ENCODE measurements around the gene PRDX2. TPM values are rescaled to one million over a fixed set of nuclear protein-coding genes. Genes with fewer than 3 reads are reported as not detected.
A peak's percentile ranks its signal among the peaks of the same experiment; 100 is the strongest.
"Not testable (repeated sequence)": the region's sequence is repeated elsewhere in the genome, so short reads cannot be mapped to it uniquely, and the experiment has no call there.

The PRDX2 gene
- total RNA-seq, 1 donor from 2014 or later, result 497 TPM

DNA sequence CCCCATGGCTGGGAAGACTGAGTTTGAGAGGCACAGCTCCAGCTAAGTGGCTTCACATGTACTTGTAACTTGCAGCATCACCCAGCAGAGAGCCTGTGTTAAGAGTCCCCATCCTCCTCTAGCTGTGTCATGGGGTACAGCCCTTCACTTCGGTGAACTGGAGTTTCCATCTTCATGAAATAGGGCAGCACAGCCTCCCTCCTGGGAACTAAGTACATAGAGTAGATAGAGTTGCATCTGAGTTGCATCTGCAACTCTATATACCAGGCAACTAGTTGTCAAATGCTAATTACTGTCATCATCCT lies 1.2 kb downstream of the PRDX2 start:
- TF ChIP-seq, protein P1, sequence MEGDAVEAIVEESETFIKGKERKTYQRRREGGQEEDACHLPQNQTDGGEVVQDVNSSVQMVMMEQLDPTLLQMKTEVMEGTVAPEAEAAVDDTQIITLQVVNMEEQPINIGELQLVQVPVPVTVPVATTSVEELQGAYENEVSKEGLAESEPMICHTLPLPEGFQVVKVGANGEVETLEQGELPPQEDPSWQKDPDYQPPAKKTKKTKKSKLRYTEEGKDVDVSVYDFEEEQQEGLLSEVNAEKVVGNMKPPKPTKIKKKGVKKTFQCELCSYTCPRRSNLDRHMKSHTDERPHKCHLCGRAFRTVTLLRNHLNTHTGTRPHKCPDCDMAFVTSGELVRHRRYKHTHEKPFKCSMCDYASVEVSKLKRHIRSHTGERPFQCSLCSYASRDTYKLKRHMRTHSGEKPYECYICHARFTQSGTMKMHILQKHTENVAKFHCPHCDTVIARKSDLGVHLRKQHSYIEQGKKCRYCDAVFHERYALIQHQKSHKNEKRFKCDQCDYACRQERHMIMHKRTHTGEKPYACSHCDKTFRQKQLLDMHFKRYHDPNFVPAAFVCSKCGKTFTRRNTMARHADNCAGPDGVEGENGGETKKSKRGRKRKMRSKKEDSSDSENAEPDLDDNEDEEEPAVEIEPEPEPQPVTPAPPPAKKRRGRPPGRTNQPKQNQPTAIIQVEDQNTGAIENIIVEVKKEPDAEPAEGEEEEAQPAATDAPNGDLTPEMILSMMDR (conservative IDR thresholded peaks at IDR 0.05), result no peak
- H3K4me1 Mint-ChIP-seq (ENCODE audit: unreplicated experiment), result peaks cover 24% of the 10 kb centered on the region
- no peaks in the 10 kb centered on the region for H3K9me3 Mint-ChIP-seq
- H3K27me3 Mint-ChIP-seq, result peaks cover 3% of the 10 kb centered on the region
- H3K4me3 Mint-ChIP-seq, result peak overlapping the region; percentile 93
- H3K36me3 Mint-ChIP-seq, result peaks cover 5% of the 10 kb centered on the region
- peak overlapping the region; percentile 81 for H3K27ac Mint-ChIP-seq
- DNase-seq (ENCODE audit: extremely low spot score, unreplicated experiment), result no peak

DNA sequence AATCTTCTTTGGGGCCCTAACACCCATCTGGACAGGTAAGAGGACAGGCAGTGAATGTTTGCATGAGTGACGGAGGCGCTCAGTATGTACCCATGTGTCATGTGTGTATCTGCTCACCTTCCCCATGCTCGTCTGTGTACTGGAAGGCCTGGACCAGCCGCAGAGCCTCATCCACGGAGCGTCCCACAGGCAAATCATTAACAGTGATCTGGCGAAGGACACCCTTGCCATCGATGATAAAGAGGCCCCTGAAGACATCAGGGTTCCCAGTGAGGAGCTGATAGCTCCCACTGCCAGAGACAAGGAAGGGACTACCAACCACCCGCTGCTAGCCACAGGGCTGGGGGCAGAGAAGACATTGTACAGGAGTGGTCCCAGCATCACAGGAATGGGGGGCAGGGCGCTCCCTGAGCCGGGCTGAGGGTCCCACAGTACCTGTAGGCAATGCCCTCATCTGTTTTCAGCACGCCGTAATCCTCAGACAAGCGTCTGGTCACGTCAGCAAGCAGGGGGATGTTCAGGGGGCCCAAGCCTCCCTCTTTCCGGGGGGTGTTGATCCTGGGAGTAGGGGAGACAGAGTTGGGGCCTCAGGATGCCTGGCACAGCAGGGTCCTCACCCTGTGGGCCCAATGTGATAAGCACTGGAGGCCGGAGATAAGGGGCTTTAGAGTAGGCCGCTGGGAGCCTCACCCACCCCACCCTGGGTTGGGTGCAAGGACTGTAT lies 1.7 kb downstream of the PRDX2 start:
- H3K27me3 Mint-ChIP-seq, result peaks cover 3% of the 10 kb centered on the region
- H3K4me1 Mint-ChIP-seq (ENCODE audit: unreplicated experiment), result peaks cover 24% of the 10 kb centered on the region
- no peak for DNase-seq (ENCODE audit: extremely low spot score, unreplicated experiment)
- TF ChIP-seq, protein P1 (conservative IDR thresholded peaks at IDR 0.05), result no peak
- H3K27ac Mint-ChIP-seq, result no peak overlapping the region
- no peaks in the 10 kb centered on the region for H3K9me3 Mint-ChIP-seq
- peak overlapping the region; percentile 93 for H3K4me3 Mint-ChIP-seq
- H3K36me3 Mint-ChIP-seq, result peaks cover 5% of the 10 kb centered on the region

DNA sequence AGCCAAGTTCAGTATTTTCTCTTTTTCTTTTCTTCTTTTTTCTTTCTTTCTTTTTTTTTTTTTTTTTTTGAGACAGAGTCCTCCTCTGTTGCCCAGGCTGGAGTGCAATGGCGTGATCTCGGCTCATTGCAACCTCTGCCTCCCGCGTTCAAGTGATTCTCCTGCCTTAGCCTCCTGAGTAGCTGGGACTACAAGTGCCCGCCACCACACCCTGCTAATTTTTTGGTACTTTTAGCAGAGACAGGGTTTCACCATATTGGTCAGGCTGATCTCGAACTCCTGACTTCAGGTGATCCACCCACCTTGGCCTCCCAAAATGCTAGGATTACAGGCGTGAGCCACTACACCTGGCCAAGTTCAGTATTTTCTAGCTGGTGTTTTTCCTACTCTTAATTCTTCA lies 4.0 kb downstream of the PRDX2 start:
- H3K27ac Mint-ChIP-seq; H3K9me3 Mint-ChIP-seq; H3K36me3 Mint-ChIP-seq; DNase-seq (ENCODE audit: extremely low spot score, unreplicated experiment); H3K27me3 Mint-ChIP-seq; H3K4me3 Mint-ChIP-seq: not testable (repeated sequence)
- peaks cover 29% of the 10 kb centered on the region for H3K4me1 Mint-ChIP-seq (ENCODE audit: unreplicated experiment)

GRCh38 chr19:12797141-12797587 lies 4.4 kb downstream of the PRDX2 start:
- Mint-ChIP-seq H3K9me3 (no peaks in the 10 kb centered on the region), H3K27ac (no peak overlapping the region), H3K36me3 (peaks cover 5% of the 10 kb centered on the region), H3K27me3 (no peaks in the 10 kb centered on the region), H3K4me1 (ENCODE audit: unreplicated experiment) (peaks cover 25% of the 10 kb centered on the region), H3K4me3 (no peak overlapping the region)
- TF ChIP-seq, protein P1 (conservative IDR thresholded peaks at IDR 0.05), result no peak
- no peak for DNase-seq (ENCODE audit: extremely low spot score, unreplicated experiment)

DNA sequence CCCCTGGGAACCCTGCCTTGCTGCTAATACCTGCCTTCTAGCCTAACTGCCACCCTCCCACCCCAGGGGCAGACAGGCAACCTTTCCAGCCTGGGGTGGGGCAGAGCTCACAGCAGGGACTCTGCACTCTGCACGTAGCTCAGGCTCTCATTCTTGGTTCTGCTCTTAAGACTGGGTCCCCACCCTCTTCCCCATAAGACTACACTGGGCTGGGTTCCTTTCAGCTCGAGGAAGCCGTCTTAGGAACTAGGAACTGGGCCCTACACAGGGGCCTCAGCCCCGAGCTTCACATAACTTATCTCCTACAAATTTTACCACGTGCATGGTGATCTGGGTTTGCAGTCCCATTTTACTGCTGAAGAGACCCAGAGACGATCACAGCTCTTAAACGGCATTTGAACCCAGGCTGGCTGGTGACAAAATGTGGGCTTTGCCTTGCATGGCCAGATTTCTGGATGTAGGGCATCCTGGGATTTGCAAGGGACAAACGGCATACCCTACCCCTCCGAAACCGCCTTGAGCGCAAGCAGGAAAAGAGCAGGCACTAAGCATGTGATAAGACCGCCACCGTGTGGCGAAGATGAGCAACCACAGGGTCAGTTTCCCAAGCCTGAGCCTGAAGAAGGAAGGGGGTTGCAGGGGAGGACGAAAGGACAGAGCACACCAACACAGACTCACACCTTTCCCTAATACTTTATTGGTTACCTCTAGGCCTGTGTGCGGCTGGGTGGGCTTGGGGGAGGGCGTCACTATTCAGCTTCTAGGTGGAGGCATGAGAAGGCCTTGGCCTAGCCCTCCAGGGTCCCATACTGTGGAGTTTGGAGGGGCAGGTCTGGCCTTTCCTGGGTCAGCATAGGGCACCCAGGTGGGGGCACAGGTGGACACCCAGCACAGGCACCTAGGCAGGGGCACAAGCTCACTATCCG lies 5.2 kb downstream of the PRDX2 start:
- Mint-ChIP-seq H3K4me3 (peak overlapping the region; percentile 81), H3K27ac (peak overlapping the region; percentile 92), H3K9me3 (no peaks in the 10 kb centered on the region), H3K4me1 (ENCODE audit: unreplicated experiment) (peaks cover 23% of the 10 kb centered on the region), H3K27me3 (no peaks in the 10 kb centered on the region), H3K36me3 (peaks cover 5% of the 10 kb centered on the region)
- peak; percentile 82 for DNase-seq (ENCODE audit: extremely low spot score, unreplicated experiment)
- TF ChIP-seq, protein P1 (conservative IDR thresholded peaks at IDR 0.05), result peak; percentile 96

DNA sequence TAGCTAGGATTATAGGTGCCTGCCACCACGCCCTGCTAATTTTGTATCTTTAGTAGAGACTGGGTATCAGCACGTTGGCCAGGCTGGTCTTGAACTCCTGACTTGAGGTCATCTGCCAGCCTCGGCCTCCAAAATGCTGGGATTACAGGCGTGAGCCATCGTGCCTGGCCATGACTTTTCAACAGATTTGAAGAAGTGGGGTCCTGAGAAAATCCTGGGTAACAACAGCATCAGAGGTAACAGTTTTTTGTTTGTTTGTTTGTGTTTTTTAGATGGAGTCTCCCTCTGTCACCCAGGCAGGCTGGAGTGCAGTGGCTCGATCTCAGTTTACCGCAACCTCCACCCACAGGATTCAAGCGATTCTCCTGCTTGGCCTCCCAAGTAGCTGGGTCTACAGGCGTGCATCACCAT lies 6.6 kb downstream of the PRDX2 start:
- Mint-ChIP-seq H3K36me3 (peaks cover 5% of the 10 kb centered on the region), H3K27ac (peak overlapping the region; percentile 88), H3K27me3 (no peaks in the 10 kb centered on the region), H3K4me3 (peak overlapping the region; percentile 78), H3K9me3 (no peaks in the 10 kb centered on the region), H3K4me1 (ENCODE audit: unreplicated experiment) (peaks cover 25% of the 10 kb centered on the region)
- DNase-seq (ENCODE audit: extremely low spot score, unreplicated experiment), result no peak
- TF ChIP-seq, protein P1 (conservative IDR thresholded peaks at IDR 0.05), result no peak
